OCI-LY1 (cell line): Measurements from ENCODE around the gene XCR1.

Experiments
- H2AFZ ChIP-seq: fragments of 200-600 bp; sonication (generic), shearing (Covaris generic); 2 replicates; pipeline ENCODE4 v1.6.0; 2014; ENCODE audit warnings: antibody characterized with exemption, mild to moderate bottlenecking, low read length
- H3F3A ChIP-seq: fragments of 200-600 bp; sonication (generic), shearing (Covaris generic); 2 replicates; pipeline ENCODE4 v1.6.0; 2014; ENCODE audit warnings: mild to moderate bottlenecking, antibody characterized with exemption, low read length, moderate library complexity; ENCODE audit not compliant: insufficient read depth
- H3K27ac ChIP-seq: fragments of 200-600 bp; sonication (generic); 2 replicates; pipeline ENCODE4 v1.5.1; 2014; ENCODE audit warnings: low read length, mixed run types, mild to moderate bottlenecking, low read depth; ENCODE audit not compliant: poor library complexity, severe bottlenecking
- H3K27me3 ChIP-seq: fragments of 200-600 bp; sonication (generic); 2 replicates; pipeline ENCODE4 v1.6.0; 2014; ENCODE audit warnings: antibody characterized with exemption, mild to moderate bottlenecking, low read length, moderate library complexity; ENCODE audit not compliant: insufficient read depth
- H3K36me3 ChIP-seq: fragments of 200-600 bp; sonication (generic); 2 replicates; pipeline ENCODE4 v1.6.1; 2014; ENCODE audit warnings: mild to moderate bottlenecking, antibody characterized with exemption, low read length, moderate library complexity, mixed read lengths; ENCODE audit not compliant: insufficient read depth
- H3K4me1 ChIP-seq: fragments of 200-600 bp; sonication (generic); 2 replicates; pipeline ENCODE4 v1.5.1; 2014; ENCODE audit warnings: mild to moderate bottlenecking, low read length, moderate library complexity; ENCODE audit not compliant: insufficient read depth, severe bottlenecking
- H3K4me2 ChIP-seq: fragments of 200-600 bp; sonication (generic), shearing (Covaris generic); 2 replicates; pipeline ENCODE4 v1.6.1; 2014; ENCODE audit warnings: low read length
- H3K4me3 ChIP-seq: fragments of 200-600 bp; sonication (generic); 2 replicates; pipeline ENCODE4 v1.5.1; 2014; ENCODE audit warnings: low read length, low read depth, mild to moderate bottlenecking, mixed read lengths; ENCODE audit not compliant: poor library complexity, severe bottlenecking
- H3K79me2 ChIP-seq: fragments of 200-600 bp; shearing (Covaris generic); 2 replicates; pipeline ENCODE4 v1.6.1; 2016; ENCODE audit warnings: mixed run types, low read length, mixed read lengths; ENCODE audit not compliant: insufficient read depth
- H3K9ac ChIP-seq: fragments of 200-600 bp; sonication (generic), shearing (Covaris generic); 2 replicates; pipeline ENCODE4 v1.6.1; 2014; ENCODE audit warnings: mild to moderate bottlenecking, low read length, mixed read lengths
- H3K9me2 ChIP-seq: fragments of 200-600 bp; sonication (generic), shearing (Covaris generic); 2 replicates; pipeline ENCODE4 v1.6.1; 2014; ENCODE audit warnings: low read depth, mild to moderate bottlenecking, low read length, mixed read lengths
- H3K9me3 ChIP-seq: fragments of 200-600 bp; shearing (Covaris generic); 2 replicates; pipeline ENCODE4 v1.6.1; 2014; ENCODE audit warnings: low read length, mixed read lengths
- H4K20me1 ChIP-seq: fragments of 200-600 bp; sonication (generic), shearing (Covaris generic); 2 replicates; pipeline ENCODE4 v1.6.0; 2016; ENCODE audit warnings: mild to moderate bottlenecking, low read length; ENCODE audit not compliant: insufficient read depth
- CTCF ChIP-seq: fragments of 200-600 bp; sonication (generic), shearing (Covaris generic); IDR thresholded peaks from 2 replicates; pipeline ENCODE4 v1.5.1; 2017; ENCODE audit warnings: mild to moderate bottlenecking, antibody characterized with exemption, low read length, moderate library complexity, mixed read lengths
- EZH2 ChIP-seq: fragments of 200-600 bp; sonication (generic), shearing (Covaris generic); IDR thresholded peaks from 2 replicates; pipeline ENCODE4 v1.8.0; 2017; ENCODE audit warnings: borderline replicate concordance, mixed run types, mild to moderate bottlenecking, antibody characterized with exemption, low read length, moderate library complexity, mixed read lengths

XCR1 gene

GRCh38 chr3:45968149-45968548 is 59.1 kb downstream of the XCR1 start:
- no peak overlapping the region for H3K4me3 ChIP-seq
- H3F3A ChIP-seq = no peaks in the 10 kb centered on the region
- no peaks in the 10 kb centered on the region for H3K79me2 ChIP-seq
- no peak overlapping the region for H3K9ac ChIP-seq
- no peak overlapping the region for H3K27ac ChIP-seq
- peaks cover 94% of the 10 kb centered on the region for H3K36me3 ChIP-seq
- no peaks in the 10 kb centered on the region for H3K9me3 ChIP-seq
- H3K4me1 ChIP-seq = peaks cover 9% of the 10 kb centered on the region
- no peaks in the 10 kb centered on the region for H3K27me3 ChIP-seq
- no peak overlapping the region for H3K4me2 ChIP-seq
- H3K9me2 ChIP-seq = no peaks in the 10 kb centered on the region
- TF ChIP-seq CTCF = no peak
- no peak for TF ChIP-seq EZH2
- H2AFZ ChIP-seq = no peak overlapping the region
- H4K20me1 ChIP-seq = no peaks in the 10 kb centered on the region

GRCh38 chr3:45967724-45968123 is 59.6 kb downstream of the XCR1 start:
- Histone ChIP-seq H3K4me3 (no peak overlapping the region), H3K27ac (no peak overlapping the region), H3K4me1 (peaks cover 7% of the 10 kb centered on the region), H3F3A (no peaks in the 10 kb centered on the region), H4K20me1 (no peaks in the 10 kb centered on the region), H3K79me2 (no peaks in the 10 kb centered on the region), H3K27me3 (no peaks in the 10 kb centered on the region), H3K36me3 (peaks cover 94% of the 10 kb centered on the region), H3K9me2 (no peaks in the 10 kb centered on the region), H3K9me3 (no peaks in the 10 kb centered on the region), H3K4me2 (no peak overlapping the region), H2AFZ (no peak overlapping the region), H3K9ac (no peak overlapping the region)
- TF ChIP-seq CTCF (no peak), EZH2 (no peak)
